Left kidney (tissue), 2 donors: ENCODE data around the gene APOE. TPM values are rescaled to one million over a fixed set of nuclear protein-coding genes. Genes with fewer than 3 reads are reported as not detected.
"Not testable (repeated sequence)": the region's sequence is repeated elsewhere in the genome, so short reads cannot be mapped to it uniquely, and the experiment has no call there.

ENCODE experiments used
- DNase-seq: peaks from one replicate; pipeline ENCODE4 v3.0.0-alpha.2; 2013
- polyA plus RNA-seq: library from polyadenylated mRNA; unstranded; fragments of 120-200 nt; gene quantifications from one replicate; pipeline ENCODE4 v1.2.1, GENCODE V29; 2013; ENCODE audit not compliant: insufficient read length

The APOE gene
- polyA plus RNA-seq, 1 donor: 288 TPM

- no peak for DNase-seq
Measured at GRCh38 chr19:44908074-44908835, 2.7 kb downstream of the APOE start.

- no peak for DNase-seq
Measured at GRCh38 chr19:44908836-44909261, 3.3 kb downstream of the APOE start.

- no peak for DNase-seq
Measured at GRCh38 chr19:44909775-44910174, 4.2 kb downstream of the APOE start.

GRCh38 chr19:44911896-44912295, 6.3 kb downstream of the APOE start:
- not testable (repeated sequence) for DNase-seq

GRCh38 chr19:44912854-44913253, 7.3 kb downstream of the APOE start:
- DNase-seq: no peak

- DNase-seq: not testable (repeated sequence)
Measured at GRCh38 chr19:44913512-44914432, 8.2 kb downstream of the APOE start.

GRCh38 chr19:44914433-44915206, 9.0 kb downstream of the APOE start, which contains the start of gene APOC1:
Gene APOC1, plus strand, starts transcription at chr19:44914608. Its CDS starts 284 bp downstream, at chr19:44914892.
- DNase-seq: peak; percentile 92

GRCh38 chr19:44924243-44924725, 18.7 kb downstream of the APOE start:
- no peak for DNase-seq

- DNase-seq: no peak
Measured at GRCh38 chr19:44925114-44925891, 19.7 kb downstream of the APOE start.

GRCh38 chr19:44926245-44927077, 20.9 kb downstream of the APOE start:
- not testable (repeated sequence) for DNase-seq

- DNase-seq: no peak
Measured at GRCh38 chr19:44927746-44928145, 22.1 kb downstream of the APOE start.

- DNase-seq: no peak
Measured at GRCh38 chr19:44930088-44930487, 24.5 kb downstream of the APOE start.

- no peak for DNase-seq
Measured at GRCh38 chr19:44931541-44931940, 25.9 kb downstream of the APOE start.

- DNase-seq: no peak
Measured at GRCh38 chr19:44939668-44940067, 34.1 kb downstream of the APOE start.

GRCh38 chr19:44942067-44942571, 36.5 kb downstream of the APOE start, which contains the start of gene APOC4:
Gene APOC4, plus strand, starts transcription at chr19:44942237. Its CDS starts 41 bp downstream, at chr19:44942278.
- DNase-seq: no peak

GRCh38 chr19:44943801-44944249, 38.2 kb downstream of the APOE start:
- no peak for DNase-seq

- no peak for DNase-seq
Measured at GRCh38 chr19:44947041-44947581, 41.5 kb downstream of the APOE start.

- DNase-seq: no peak
Measured at GRCh38 chr19:44948237-44948636, 42.6 kb downstream of the APOE start.

- DNase-seq: no peak
Measured at GRCh38 chr19:44948763-44949374, 43.3 kb downstream of the APOE start.
